ENCODE data around the gene ARHGEF10L. TPM values are rescaled to one million over a fixed set of nuclear protein-coding genes. Genes with fewer than 3 reads are reported as not detected.

Gene ARHGEF10L
- total RNA-seq, 1 donor from 2014 or later, result 24.0 TPM

- no peak for DNase-seq (ENCODE audit: extremely low spot score, unreplicated experiment)
- Mint-ChIP-seq H3K4me3 (ENCODE audit: unreplicated experiment) (no peak overlapping the region), H3K4me1 (ENCODE audit: unreplicated experiment) (no peaks in the 10 kb centered on the region), H3K27me3 (ENCODE audit: unreplicated experiment) (peaks cover 37% of the 10 kb centered on the region), H3K27ac (ENCODE audit: unreplicated experiment) (no peak overlapping the region), H3K36me3 (ENCODE audit: unreplicated experiment) (no peaks in the 10 kb centered on the region), H3K9me3 (ENCODE audit: unreplicated experiment) (no peaks in the 10 kb centered on the region)
- no peak for TF ChIP-seq CTCF (IDR thresholded peaks at IDR 0.05)
Observed at GRCh38 chr1:17723684-17724083, 184.2 kb downstream of the ARHGEF10L start.

DNA sequence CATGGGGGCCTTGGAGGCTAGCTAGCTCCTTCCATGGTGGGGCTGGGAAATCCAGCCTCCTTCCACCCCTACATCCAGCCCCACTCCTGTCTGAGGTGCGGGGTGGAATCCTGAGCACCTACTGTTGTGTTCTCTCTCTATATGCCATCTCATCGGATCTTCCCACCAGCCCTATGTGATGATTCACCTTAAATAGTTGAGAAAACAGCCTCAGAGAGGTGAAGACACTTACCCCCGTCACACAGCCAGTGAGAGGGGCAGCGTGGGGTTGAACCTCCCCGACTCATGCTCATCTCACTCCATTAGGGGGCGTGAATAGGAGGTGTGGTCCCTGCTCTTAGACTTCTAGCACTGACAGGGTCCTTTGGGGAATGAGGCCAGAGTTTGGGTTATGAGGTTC, 184.7 kb downstream of the ARHGEF10L start:
- no peaks in the 10 kb centered on the region for H3K4me1 Mint-ChIP-seq (ENCODE audit: unreplicated experiment)
- no peak overlapping the region for H3K27ac Mint-ChIP-seq (ENCODE audit: unreplicated experiment)
- peaks cover 39% of the 10 kb centered on the region for H3K27me3 Mint-ChIP-seq (ENCODE audit: unreplicated experiment)
- no peak overlapping the region for H3K4me3 Mint-ChIP-seq (ENCODE audit: unreplicated experiment)
- DNase-seq (ENCODE audit: extremely low spot score, unreplicated experiment), result no peak
- no peaks in the 10 kb centered on the region for H3K9me3 Mint-ChIP-seq (ENCODE audit: unreplicated experiment)
- no peak for TF ChIP-seq CTCF (IDR thresholded peaks at IDR 0.05)
- no peaks in the 10 kb centered on the region for H3K36me3 Mint-ChIP-seq (ENCODE audit: unreplicated experiment)

- no peaks in the 10 kb centered on the region for H3K36me3 Mint-ChIP-seq (ENCODE audit: unreplicated experiment)
- TF ChIP-seq CTCF (IDR thresholded peaks at IDR 0.05), result no peak
- H3K4me3 Mint-ChIP-seq (ENCODE audit: unreplicated experiment), result no peak overlapping the region
- H3K4me1 Mint-ChIP-seq (ENCODE audit: unreplicated experiment), result no peaks in the 10 kb centered on the region
- no peak for DNase-seq (ENCODE audit: extremely low spot score, unreplicated experiment)
- H3K27ac Mint-ChIP-seq (ENCODE audit: unreplicated experiment), result no peak overlapping the region
- no peaks in the 10 kb centered on the region for H3K9me3 Mint-ChIP-seq (ENCODE audit: unreplicated experiment)
- peaks cover 39% of the 10 kb centered on the region for H3K27me3 Mint-ChIP-seq (ENCODE audit: unreplicated experiment)
Observed at GRCh38 chr1:17725084-17725719, 185.7 kb downstream of the ARHGEF10L start.

DNA sequence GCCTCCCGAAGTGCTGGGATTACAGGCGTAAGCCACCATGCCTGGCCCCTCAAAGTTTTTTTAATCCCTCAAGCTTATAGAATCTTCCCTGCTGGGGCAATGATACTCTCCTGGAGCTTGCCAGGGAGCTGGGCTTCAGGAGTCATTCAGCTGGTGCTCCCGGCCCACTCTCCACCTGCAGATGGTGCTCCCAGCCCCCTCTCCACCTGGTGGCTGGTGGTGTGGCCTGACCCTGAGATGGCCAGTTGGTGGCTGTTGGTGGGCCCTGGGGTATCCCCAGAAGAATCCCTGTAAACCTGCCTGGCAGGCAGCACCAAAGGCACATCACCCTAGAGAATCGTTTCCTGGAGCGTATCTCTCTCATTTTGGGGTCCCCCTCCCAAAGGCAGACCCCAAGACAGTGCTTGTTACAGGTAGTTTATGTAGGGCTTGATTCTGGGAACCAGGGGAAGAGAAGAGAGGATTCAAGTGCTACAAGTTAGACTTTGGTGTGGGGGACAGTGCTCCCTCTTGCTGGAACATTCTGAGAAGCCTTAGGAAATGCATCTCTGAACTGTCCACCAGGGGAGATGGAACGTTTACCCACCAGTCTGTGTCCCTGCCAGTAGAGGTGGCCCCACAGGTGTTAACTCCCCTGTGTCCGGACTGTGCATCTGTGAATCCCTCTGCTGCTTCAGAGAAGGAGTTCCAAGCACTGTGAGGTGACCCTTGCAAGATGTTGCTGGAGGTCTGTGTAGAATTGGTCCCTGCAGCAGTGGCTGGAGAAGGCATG, 186.5 kb downstream of the ARHGEF10L start:
- no peaks in the 10 kb centered on the region for H3K9me3 Mint-ChIP-seq (ENCODE audit: unreplicated experiment)
- no peak overlapping the region for H3K27ac Mint-ChIP-seq (ENCODE audit: unreplicated experiment)
- no peak overlapping the region for H3K4me3 Mint-ChIP-seq (ENCODE audit: unreplicated experiment)
- no peaks in the 10 kb centered on the region for H3K36me3 Mint-ChIP-seq (ENCODE audit: unreplicated experiment)
- H3K4me1 Mint-ChIP-seq (ENCODE audit: unreplicated experiment), result no peaks in the 10 kb centered on the region
- peaks cover 37% of the 10 kb centered on the region for H3K27me3 Mint-ChIP-seq (ENCODE audit: unreplicated experiment)
- DNase-seq (ENCODE audit: extremely low spot score, unreplicated experiment), result no peak
- TF ChIP-seq CTCF (IDR thresholded peaks at IDR 0.05), result no peak

- H3K4me3 Mint-ChIP-seq (ENCODE audit: unreplicated experiment), result no peak overlapping the region
- H3K27me3 Mint-ChIP-seq (ENCODE audit: unreplicated experiment), result peaks cover 20% of the 10 kb centered on the region
- H3K4me1 Mint-ChIP-seq (ENCODE audit: unreplicated experiment), result no peaks in the 10 kb centered on the region
- no peak overlapping the region for H3K27ac Mint-ChIP-seq (ENCODE audit: unreplicated experiment)
- DNase-seq (ENCODE audit: extremely low spot score, unreplicated experiment), result no peak
- no peaks in the 10 kb centered on the region for H3K9me3 Mint-ChIP-seq (ENCODE audit: unreplicated experiment)
- TF ChIP-seq CTCF (IDR thresholded peaks at IDR 0.05), result no peak
- no peaks in the 10 kb centered on the region for H3K36me3 Mint-ChIP-seq (ENCODE audit: unreplicated experiment)
Observed at GRCh38 chr1:17728123-17728712, 188.7 kb downstream of the ARHGEF10L start.

Measured in osteocyte (in vitro differentiated cells).